ENCODE measurements around the gene TBPL1.
"Not testable (repeated sequence)": the region's sequence is repeated elsewhere in the genome, so short reads cannot be mapped to it uniquely, and the experiment has no call there.

Gene TBPL1

DNA sequence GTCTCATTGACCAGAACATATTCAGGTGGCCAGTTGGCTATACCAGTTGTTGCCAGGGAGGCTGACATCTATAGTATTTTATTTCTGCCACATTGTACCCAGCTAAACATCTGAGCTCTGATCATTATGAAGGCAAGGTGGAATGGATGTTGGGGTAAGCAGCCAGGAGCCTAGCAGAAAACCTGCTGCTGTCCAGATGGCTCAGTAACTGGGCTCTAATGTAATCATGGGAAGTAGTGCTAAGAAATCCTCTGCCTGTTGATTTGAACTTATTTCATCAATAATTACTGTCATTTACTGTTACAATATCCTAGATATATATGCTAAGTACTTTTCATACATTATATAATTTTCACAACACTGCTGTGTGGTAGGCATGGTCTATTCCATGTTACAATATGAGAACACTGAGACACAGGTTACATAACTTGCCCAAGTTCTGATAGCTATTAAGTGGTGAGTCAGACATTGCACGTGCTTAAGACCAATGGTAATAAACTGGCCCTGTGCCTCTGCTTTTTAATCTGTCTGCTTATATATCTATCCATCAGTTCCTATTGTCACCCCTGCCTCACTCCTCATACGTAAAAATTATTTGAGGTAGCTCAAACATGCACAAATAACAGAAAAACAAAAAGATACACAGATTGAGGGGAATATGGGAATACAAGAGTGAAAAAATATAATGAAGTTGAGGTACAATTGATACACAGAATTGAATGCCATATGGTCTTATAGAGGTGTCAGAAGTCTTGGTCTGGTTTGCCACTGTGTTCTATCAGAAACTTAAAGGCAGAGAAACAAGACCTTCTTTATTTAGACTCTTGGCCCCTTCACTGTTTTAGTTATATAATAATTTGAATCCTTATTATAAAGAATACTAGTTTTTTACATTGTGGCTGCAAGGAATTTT, 25.2 kb downstream of the TBPL1 start:
- no peak for DNase-seq

DNA sequence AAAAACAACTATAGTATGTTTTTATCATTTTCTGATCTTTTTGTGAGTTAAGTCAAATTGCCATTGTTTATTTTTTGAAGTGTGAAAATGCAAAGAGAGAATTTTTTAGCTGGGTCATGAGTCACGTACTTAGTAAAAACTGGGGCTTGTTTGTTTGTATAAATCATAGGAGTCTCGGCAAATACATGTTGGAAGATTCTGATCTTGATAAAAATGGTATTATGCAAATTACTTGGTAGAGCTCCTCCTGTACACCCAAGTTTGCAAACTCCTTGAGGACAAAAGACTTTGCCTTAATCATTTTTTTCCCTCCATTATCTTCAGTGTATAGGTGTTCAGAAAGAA, 25.8 kb downstream of the TBPL1 start:
- no peak for DNase-seq

DNA sequence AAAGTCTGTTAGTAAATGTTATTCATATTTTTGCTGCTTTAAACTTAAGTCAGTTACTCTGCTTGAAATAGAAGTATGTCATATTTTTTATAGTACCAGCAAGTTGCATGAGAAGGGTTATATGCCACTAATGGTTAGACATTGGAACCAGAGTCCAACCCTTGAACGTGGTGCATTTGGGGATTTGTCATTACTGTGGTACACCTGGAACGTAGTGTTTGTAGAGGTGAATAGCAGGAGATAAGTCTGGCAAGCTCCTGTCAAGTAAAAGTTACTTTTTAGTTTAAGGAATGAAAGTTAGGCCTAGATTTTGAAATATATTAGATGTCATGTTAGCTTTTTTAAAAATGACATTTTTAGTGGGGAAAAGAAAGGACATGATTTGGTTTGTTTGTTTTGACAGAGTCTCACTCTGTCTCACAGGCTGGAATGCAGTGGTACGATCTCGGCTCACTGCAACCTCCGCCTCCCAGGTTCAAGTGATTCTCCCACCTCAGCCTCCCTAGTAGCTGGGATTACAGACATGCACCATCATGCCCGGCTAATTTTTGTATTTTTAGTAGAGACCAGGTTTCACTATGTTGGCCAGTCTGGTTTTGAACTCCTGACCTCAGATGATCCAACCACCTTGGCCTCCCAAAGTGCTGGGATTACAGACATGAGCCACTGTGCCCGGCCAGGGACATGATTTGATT, 26.4 kb downstream of the TBPL1 start:
- DNase-seq, result not testable (repeated sequence)

- no peak for DNase-seq
These were observed 27.1 kb downstream of the TBPL1 start for GRCh38 chr6:133980168-133980567.

- DNase-seq, result no peak
These were observed 30.3 kb downstream of the TBPL1 start for GRCh38 chr6:133983099-133983939.

- no peak for DNase-seq
These were observed 32.9 kb downstream of the TBPL1 start for GRCh38 chr6:133985970-133986369.

DNA sequence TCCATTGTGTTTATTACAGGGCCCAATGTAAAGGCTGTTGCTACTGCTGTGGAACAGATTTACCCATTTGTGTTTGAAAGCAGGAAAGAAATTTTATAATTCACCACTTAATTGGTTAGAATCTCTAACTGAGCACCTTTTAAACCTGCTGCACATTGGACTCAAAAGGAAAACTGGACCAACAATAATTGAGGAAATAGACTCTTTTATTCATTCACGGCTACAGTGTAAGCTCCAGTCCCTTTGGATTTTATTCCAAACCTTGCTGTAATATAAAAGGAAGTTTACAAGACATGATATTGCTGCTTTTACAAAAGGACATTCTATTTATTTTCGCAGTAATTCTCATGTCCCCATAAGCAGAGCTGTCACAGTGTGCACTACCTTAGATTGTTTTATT, 33.9 kb downstream of the TBPL1 start:
- DNase-seq, result no peak

DNA sequence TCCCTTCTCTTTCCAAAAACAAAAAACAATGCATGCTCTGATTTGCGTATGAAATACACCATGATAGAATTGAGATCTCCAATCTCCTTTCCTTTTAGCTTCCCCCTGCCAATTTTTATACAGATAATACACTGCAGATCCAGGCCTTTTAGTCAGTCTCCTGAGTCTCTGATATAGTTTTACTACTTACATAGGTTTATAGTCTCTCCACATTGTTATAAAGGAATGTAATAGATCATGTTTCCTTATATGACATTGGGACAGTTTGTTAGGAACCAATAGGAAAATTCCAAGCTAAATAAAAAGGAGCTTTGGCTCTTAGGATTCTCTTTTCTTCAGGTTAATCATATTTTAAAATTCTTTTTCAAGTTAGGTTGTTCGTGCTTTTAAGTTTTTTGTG, 36.5 kb downstream of the TBPL1 start:
- no peak for DNase-seq

GRCh38 chr6:133990321-133990720, 37.3 kb downstream of the TBPL1 start:
- DNase-seq, result no peak

GRCh38 chr6:133991096-133991593, 38.1 kb downstream of the TBPL1 start:
- DNase-seq, result peak; percentile 38

DNA sequence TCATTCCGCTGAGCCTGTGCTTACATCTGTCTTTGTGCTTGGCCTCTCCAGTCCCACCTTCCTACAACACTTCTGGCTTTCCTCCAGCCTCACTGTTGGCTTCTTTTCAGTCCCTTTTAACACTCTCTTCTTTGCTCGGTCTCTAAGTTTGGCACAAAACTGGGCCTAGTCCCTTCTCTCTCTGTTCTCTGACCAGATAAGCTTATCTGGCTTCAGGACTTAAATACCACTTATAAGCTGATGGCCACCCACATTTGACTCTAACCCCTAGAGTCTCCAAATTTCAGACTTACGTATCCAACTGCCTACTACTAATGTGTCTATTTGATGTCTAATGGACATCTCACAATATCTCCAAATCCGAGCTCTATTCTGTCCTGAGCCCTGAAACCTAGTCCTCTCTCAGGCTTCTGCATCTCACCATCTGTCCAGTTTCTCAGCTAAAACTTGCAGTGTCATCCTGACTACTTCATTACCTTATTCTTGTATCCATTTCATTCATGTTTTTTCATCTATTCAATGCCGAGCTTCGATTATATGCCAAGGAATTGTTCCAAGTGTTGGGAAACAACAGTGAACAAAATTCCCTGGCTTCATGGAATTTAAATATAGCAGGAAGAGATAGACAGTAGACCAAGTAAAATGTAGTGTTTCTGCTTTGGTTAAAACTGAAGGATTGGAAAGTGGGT, 40.1 kb downstream of the TBPL1 start:
- DNase-seq, result no peak

DNA sequence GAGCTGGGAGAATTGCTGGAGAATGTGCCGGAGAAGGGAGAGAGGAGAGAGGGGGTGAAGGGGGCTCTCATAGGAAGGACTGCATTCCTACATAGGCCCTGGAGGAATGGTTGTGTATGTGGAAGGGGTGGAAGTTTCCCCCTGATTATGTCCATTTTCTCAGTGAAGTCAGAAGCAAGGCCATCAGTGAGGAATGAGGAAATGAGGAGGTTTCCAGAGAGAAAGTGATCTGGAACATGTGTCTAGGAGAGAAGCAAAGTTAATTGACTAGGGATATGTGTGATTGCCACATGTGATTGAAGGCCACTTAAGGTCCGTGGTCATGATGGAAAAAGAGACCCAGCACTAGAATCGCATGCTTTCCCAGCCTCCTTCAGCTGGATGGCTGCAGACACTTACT, 42.3 kb downstream of the TBPL1 start:
- DNase-seq, result no peak

DNA sequence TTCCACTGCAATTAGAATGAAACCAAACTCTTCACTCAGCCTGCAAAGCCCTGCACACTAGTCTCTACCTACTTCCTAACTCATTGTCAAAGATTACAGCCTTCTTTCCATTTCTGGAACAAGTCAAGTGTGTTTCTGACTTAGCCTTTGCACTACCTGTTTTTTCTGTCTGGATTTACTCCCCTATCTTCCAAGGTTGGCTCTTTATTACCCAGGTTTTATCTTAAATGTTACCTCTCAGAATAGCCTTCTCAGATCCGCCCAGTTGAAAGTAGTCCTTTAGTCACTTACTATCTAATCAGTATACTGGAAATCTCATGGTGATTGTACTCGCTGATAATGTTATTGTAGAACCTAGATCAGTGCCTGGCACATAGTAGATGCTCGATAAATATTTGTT, 42.7 kb downstream of the TBPL1 start:
- no peak for DNase-seq

GRCh38 chr6:133997267-133997666, 44.2 kb downstream of the TBPL1 start:
- no peak for DNase-seq

- no peak for DNase-seq
These were observed 46.3 kb downstream of the TBPL1 start for GRCh38 chr6:133999305-133999704.

- no peak for DNase-seq
These were observed 47.4 kb downstream of the TBPL1 start for GRCh38 chr6:134000443-134000842.

DNA sequence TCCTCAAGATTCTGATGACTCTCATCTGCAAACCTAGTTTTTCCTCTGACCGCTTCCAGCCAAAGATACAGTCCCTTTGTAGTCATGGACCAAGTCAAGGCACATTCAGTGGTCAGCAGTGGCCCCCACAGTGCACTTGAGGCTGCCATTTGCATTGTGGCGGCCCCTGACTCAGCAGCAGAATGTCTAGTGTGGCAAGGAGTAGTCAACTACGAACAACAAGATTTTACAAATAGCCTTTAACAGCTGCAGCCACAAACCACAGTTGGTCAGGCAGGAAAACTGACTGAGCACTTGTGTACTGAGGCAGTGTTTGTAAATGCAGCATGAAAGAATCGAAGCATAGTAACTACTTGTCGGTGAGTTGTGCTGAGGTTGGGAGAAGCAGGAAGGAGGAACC, 49.8 kb downstream of the TBPL1 start:
- no peak for DNase-seq

- DNase-seq, result no peak
These were observed 50.5 kb downstream of the TBPL1 start for GRCh38 chr6:134003542-134003951.

GRCh38 chr6:134004714-134005113, 51.7 kb downstream of the TBPL1 start:
- no peak for DNase-seq

DNA sequence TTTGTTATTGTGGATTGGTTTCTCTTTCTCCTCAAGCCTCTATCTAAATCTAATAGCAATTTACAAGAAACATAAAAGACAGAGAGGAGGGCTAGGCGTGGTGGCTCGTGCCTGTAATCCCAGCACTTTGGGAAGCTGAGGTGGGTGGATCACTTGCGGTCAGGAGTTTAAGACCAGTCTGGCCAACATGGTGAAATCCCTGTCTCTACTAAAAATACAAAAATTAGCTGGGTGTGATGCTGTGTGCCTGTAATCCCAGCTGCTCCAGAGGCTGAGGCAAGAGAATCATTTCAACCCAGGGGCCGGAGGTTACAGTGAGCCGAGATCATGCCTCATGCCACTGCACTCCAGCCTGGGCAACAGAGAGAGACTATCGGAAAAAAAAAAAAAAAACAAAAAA, 52.8 kb downstream of the TBPL1 start:
- DNase-seq, result no peak

DNA sequence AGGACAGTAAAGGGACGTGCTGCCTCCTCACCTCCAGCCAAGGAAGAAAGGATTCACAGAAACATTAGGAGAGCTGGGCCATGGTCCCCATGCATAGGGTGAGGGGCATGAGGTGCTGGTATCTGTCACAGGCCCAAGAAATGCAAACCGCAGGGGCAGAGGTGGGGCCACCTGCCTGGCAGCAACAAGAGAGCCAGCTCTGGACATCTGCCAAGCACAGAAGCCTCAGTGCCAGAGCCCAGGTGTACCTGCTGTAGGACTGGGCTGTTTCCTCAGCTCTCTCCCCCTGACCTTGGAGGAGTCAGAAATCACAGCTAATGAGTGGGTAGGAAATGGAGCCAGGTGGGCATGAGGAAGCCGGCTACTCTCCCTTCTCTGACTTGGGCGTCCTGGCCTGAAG, 54.1 kb downstream of the TBPL1 start:
- no peak for DNase-seq

DNA sequence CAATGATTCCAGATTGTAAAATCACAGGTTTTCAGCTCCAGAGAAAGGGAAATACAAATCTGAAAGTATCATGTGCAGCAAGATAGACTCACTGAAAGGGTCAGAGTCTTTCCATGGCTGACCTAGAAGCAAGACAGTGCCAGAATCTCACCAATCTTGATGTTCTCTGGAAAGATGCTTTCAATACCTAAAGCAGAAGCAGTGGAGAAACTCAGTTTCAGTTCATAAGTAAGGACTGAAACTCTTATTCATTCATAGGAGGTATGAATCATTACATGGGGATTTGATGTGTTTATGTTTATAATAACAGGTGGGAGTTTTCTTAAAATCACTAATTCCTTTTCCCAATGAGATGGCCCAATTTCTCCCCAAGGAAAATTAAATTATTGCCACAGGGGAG, 56.9 kb downstream of the TBPL1 start:
- no peak for DNase-seq

GRCh38 chr6:134010400-134010799, 57.4 kb downstream of the TBPL1 start:
- DNase-seq, result no peak

All from T1000 (cell line).